GM21526 (cell line): ENCODE measurements around the gene WDPCP.
"Not testable (repeated sequence)": the region's sequence is repeated elsewhere in the genome, so short reads cannot be mapped to it uniquely, and the experiment has no call there.

Source experiments
- ATAC-seq: cut with Tn5 transposase; IDR thresholded peaks from one replicate; pipeline ENCODE4 v1.9.1; 2021; ENCODE audit warnings: moderate library complexity; ENCODE audit not compliant: unreplicated experiment, low FRiP score

Gene WDPCP

GRCh38 chr2:63283273-63283672, 305.0 kb downstream of the WDPCP start:
- ATAC-seq, result no peak

- ATAC-seq, result no peak
Measured at GRCh38 chr2:63272560-63272959, 315.7 kb downstream of the WDPCP start.

GRCh38 chr2:63270717-63271116, 317.6 kb downstream of the WDPCP start:
- no peak for ATAC-seq

- ATAC-seq, result no peak
Measured at GRCh38 chr2:63268946-63269345, 319.3 kb downstream of the WDPCP start.

GRCh38 chr2:63261137-63261621, 327.1 kb downstream of the WDPCP start:
- ATAC-seq, result no peak

- no peak for ATAC-seq
Measured at GRCh38 chr2:63257473-63257872, 330.8 kb downstream of the WDPCP start.

GRCh38 chr2:63249161-63249560, 339.1 kb downstream of the WDPCP start:
- no peak for ATAC-seq

- no peak for ATAC-seq
Measured at GRCh38 chr2:63242747-63243146, 345.5 kb downstream of the WDPCP start.

- no peak for ATAC-seq
Measured at GRCh38 chr2:63225964-63226686, 362.2 kb downstream of the WDPCP start.

- ATAC-seq, result no peak
Measured at GRCh38 chr2:63218800-63219526, 369.3 kb downstream of the WDPCP start.

GRCh38 chr2:63195310-63195709, 393.0 kb downstream of the WDPCP start:
- ATAC-seq, result no peak

GRCh38 chr2:63194175-63194574, 394.1 kb downstream of the WDPCP start:
- no peak for ATAC-seq

GRCh38 chr2:63192889-63193774, 395.1 kb downstream of the WDPCP start:
- no peak for ATAC-seq

GRCh38 chr2:63192169-63192888, 395.9 kb downstream of the WDPCP start:
- no peak for ATAC-seq

GRCh38 chr2:63189026-63189425, 399.3 kb downstream of the WDPCP start:
- no peak for ATAC-seq

- no peak for ATAC-seq
Measured at GRCh38 chr2:63186331-63186730, 401.9 kb downstream of the WDPCP start.

GRCh38 chr2:63163161-63163820, 425.0 kb downstream of the WDPCP start:
- ATAC-seq, result no peak

- ATAC-seq, result no peak
Measured at GRCh38 chr2:63159262-63159661, 429.0 kb downstream of the WDPCP start.

GRCh38 chr2:63136683-63137082, 451.6 kb downstream of the WDPCP start:
- not testable (repeated sequence) for ATAC-seq

- no peak for ATAC-seq
Measured at GRCh38 chr2:63132020-63132419, 456.3 kb downstream of the WDPCP start.
